DMS79 treated with DMSO at 0.1 percent for 48 hours (cell line): ENCODE measurements around the gene VPS18.
A peak's percentile ranks its signal among the peaks of the same experiment; 100 is the strongest.

ENCODE experiments used
- DNase-seq: peaks from one replicate; lab custom pipeline; 2025; lab: John Stamatoyannopoulos, UW

Gene VPS18

GRCh38 chr15:40936709-40937666 is 42.7 kb downstream of the VPS18 start:
- DNase-seq, result no peak

DNA sequence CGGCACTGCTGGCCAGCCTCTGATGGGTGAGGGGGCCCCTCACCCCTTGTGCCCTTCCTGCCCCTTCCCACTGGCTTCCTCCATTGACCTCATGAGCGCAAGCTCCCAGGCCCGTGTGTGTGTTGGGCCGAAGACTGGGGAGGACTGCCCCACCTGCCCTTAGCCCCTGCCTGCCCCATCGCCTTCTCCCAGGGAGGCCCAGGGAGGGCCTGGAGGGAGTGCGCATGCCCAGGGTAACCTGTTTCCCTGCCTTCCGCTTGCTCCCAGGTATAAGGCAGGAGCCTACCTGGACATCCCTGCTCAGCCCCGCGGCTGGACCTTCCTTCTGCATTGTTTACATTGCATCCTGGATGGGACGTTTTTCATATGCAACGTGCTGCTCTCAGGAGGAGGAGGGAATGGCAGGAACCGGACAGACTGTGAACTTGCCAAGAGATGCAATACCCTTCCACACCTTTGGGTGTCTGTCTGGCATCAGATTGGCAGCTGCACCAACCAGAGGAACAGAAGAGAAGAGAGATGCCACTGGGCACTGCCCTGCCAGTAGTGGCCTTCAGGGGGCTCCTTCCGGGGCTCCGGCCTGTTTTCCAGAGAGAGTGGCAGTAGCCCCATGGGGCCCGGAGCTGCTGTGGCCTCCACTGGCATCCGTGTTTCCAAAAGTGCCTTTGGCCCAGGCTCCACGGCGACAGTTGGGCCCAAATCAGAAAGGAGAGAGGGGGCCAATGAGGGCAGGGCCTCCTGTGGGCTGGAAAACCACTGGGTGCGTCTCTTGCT is 43.7 kb downstream of the VPS18 start:
- DNase-seq, result no peak

DNA sequence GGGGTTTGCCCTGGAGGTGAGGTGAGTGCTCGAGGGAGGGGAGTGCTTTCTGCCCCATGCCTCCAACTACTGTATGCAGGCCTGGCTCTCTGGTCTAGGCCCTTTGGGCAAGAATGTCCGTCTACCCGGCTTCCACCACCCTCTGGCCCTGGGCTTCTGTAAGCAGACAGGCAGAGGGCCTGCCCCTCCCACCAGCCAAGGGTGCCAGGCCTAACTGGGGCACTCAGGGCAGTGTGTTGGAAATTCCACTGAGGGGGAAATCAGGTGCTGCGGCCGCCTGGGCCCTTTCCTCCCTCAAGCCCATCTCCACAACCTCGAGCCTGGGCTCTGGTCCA is 44.3 kb downstream of the VPS18 start:
- no peak for DNase-seq

- no peak for DNase-seq
Measured at GRCh38 chr15:40940296-40940801, 46.1 kb downstream of the VPS18 start.

DNA sequence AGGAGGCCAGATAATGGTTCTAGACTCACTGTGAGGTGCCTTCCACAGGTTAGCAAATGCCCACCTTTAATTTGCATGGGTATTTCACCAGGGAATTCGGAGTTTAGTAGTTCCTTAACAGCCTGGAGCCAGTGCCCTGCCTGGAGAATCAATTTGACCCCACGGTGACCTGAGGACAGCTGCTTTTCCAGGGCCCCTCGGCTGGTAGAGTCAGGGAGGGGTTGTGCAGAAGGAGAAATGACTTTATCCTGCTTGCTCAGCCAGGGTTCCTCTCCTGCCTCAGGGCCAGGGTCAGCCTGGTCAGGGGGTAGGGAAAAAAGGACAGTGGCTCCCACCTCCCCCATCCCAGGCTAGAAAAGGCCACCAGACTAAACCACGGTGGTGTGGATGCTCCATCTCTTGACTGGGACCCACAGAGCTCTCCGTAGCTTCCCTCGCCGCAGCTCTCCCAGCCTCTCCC is 46.8 kb downstream of the VPS18 start:
- no peak for DNase-seq

- peak; percentile 48 for DNase-seq
Measured at GRCh38 chr15:40941528-40942336, 47.5 kb downstream of the VPS18 start.

GRCh38 chr15:40942337-40942854 is 48.1 kb downstream of the VPS18 start:
- DNase-seq, result no peak

GRCh38 chr15:40942878-40943277 is 48.6 kb downstream of the VPS18 start:
- peak; percentile 10 for DNase-seq

DNA sequence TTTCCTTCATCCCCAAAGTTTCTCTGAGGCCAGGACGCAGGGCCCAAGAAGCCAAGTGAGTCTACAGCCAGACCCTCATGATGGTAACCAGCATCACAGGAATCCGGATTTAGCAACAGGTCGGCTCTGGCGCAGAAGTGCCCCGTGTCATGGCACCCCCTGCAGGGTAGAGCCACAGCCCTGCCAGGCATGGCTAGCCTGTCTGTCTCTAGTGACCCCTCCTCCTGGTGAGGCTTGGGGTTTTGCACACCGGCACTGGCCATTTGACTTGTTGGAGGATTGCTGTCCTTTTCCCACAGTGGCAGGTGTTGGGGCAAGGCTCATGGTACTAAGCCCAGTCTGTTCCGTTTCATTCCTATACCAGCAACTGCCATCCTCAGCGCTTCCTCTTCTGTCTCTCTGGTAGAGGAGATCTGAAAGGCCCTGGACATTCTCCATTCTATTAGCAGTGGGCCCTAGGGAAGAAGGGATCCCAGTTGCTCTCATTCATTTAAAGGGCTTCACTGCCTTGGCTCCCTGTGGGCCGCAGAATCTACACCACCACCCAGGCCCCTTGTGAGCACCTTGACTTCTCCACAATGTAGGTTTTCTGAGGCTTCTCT is 49.6 kb downstream of the VPS18 start:
- DNase-seq, result no peak

DNA sequence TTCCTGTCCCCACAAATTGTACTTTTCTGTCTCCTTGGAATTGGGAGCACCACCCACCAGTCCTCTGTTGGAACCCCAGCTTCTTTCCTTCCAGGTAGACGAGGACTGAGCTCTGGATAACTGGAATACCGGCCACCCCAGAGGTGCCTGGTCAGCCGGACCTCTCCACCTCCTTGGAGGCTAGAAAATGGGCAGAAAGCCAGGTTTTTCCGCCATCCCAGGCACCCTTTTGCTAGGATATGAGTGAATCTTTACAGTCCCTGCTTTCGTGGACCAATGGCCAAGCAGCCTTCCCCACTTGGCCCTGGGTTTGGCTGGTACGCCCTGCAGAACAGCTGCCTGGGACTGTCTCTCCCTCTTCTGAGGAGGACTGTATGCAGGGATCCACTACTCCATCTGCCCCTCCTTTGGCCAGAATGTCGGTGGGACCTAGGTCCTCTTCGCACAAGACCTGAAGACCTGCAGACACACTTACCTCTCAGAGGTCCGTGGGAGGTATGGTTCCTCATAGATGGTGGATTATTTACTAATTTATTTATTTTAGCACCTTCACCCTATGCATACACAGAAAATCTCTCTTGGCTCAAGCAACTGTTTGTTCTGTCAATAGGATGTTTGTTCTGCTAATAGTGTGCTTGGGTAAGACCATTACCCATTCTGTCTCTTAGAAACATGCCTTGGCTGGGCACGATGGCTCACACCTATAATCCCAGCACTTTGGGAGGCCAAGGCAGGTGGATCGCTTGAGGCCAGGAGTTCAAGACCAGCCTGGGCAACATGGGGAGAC is 50.5 kb downstream of the VPS18 start:
- DNase-seq, result no peak

DNA sequence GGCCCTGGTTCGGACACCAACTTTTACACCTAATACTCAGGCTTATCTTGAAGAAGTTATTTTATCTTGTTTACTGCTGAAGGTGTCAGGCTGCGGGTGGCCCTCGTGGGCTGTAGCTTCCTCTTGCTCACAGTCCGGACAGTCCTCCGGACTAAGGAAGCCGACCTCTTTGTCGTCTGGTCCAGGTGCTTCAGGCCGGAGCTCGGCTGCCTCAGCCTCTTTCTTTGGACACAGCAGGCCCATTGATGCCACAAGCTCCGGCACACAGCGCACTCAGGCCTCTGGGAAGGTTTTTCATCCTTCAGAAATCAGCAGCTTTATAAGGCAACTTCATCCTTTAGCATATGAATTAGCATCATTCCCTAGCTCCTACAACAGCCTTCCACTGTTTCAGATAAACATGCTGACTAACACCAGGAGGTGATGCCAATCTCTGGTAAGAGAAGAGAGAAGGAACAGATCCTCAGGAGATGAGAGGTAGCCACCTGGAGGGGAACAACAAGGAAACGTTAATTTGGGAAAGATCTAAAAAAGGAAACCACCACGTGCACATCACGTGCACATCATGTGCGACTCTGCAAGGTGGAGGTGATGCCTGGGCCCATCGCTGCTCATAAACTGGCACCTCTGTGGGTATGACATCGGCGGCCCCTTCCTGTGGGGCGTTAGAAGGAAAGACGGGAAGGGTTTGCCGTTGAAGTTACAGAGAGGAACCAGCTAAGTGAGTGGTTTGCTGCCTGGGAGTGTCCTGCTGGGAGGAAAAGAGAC is 54.6 kb downstream of the VPS18 start:
- no peak for DNase-seq

DNA sequence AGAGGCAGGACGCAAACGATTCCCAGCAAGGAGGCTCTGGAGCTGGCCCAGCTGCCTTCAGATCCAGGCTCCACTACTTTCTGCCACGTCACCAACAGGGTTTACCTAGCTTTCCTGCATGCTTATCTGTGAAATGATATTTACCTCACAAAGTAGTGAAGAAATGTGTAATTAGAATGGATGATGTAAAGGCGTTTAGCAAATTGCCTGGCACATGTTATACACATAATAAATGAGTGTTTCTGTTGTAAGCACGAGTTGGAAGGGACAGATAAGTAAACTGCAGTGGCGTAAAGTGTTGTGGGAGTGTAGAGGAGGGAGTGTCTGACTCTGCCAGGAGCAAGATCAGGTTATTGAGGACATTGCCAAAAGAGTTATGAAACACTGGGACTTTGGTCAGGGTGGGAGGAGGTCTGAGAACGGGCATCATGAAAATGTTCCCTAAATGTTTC is 55.5 kb downstream of the VPS18 start:
- DNase-seq, result no peak

DNA sequence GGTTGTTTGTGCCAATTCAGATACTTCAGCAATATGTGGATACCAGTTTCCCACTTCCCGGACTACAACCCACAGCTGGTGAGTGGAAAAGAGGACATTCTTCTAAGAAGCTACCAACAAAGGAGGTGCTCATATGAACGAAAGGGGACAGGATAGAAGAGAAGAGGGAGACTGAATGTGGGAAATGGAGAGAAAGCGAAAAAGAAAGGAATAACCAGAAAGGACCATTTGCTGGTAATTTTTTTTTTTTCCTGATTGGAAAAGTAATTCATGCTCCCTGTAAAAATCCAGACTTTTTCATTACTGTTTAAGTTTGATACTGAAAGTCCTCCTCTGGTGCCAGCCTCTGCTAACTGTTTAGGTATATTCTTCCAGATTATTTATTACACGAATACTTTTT is 57.5 kb downstream of the VPS18 start:
- DNase-seq, result no peak

DNA sequence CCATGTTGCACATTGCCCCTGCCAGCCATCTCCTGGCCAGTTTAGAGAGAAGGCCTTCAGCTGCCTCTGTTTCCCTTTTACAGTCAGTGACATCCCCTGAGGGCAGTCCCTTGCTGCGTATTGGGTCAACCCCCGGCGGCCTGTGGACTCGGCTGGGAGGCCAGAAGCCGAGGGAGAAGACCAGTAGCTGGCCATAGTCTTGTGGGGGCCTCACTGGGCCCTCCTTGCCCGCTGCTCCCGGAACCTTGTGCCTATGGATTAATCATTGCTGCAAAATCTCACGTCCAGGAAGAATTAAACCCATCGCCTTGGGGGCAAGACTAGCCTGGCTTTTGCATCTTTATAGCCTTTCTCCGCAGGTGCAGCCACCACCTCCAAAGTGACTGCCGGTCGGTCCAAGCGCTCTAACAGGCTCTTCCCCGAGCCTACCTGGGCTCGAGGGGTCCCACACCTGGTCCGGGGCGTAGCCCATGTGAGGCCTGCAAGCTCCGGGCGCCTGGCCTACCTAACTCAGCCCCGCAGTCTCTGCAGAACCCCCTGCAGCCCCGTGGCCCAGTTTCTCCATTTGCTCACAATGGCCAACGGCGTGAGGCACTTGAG is 58.2 kb downstream of the VPS18 start:
- DNase-seq, result no peak

DNA sequence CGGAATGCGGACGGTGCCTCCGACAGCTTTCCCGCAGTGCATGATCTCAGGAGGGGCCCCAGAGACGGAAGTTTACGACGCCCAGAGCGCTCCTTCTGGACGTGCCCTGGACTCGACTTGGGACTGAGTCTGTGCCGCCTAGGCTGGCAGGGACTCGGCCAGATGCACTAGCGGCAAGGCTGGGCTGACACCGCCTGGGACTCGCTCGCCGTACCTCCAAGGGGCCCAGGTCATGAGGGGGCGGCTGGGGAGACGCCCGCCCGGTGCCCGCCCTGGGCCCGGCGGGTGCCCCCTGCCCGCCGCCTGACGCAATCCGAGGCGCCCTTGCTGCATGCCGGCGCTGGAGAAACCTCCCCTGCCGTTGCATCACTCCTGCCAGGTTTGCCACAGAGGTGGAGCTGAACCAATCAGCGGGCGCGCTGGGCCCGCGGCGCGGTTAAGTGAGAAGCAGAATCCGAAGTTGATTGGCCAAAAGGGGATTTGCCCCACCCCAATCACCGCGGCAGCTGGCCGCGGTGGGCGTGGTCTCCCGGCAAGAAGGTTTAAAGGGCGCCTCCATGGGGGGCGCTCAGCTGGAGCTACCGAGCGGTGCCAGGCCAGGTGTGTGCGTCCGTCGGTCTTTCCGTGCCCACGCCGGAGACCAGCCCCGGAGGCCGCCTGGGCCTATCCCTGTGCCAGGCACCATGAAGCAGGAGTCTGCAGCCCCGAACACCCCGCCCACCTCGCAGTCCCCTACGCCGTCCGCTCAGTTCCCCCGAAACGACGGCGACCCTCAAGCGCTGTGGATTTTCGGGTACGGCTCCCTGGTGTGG is 58.9 kb downstream of the VPS18 start, which contains the start of gene CHAC1:
Gene CHAC1, plus strand, starts transcription at position 571 of the 812 bp plus-strand sequence. Its CDS starts 113 bp downstream, at position 684.
- DNase-seq, result peak; percentile 80
